Prostate gland (tissue), 2 donors: Measurements from ENCODE around the gene ALG12. TPM values are rescaled to one million over a fixed set of nuclear protein-coding genes. Genes with fewer than 3 reads are reported as not detected.
A peak's percentile ranks its signal among the peaks of the same experiment; 100 is the strongest.

Source experiments
- DNase-seq: peaks from one replicate; pipeline ENCODE4 v3.0.0-alpha.2; 2019; ENCODE audit warnings: low spot score
- H3K27ac ChIP-seq, 2 donors: fragments of 200-600 bp; sonication (generic); 2 replicates each; pipeline ENCODE4 v1.5.1; 2017 to 2019
- H3K27me3 ChIP-seq: fragments of 200-600 bp; sonication (generic); replicated peaks from 2 replicates; pipeline ENCODE4 v1.5.1; 2019; ENCODE audit not compliant: insufficient read depth
- H3K36me3 ChIP-seq, 2 donors: fragments of 200-600 bp; sonication (generic); 1 replicate in 1 of 2; 2 replicates in 1 of 2; pipeline versions ENCODE4 v1.5.1 to v1.8.1; 2017 to 2019
- H3K4me1 ChIP-seq: fragments of 200-600 bp; sonication (generic); replicated peaks from 2 replicates; pipeline ENCODE4 v1.5.1; 2019
- H3K4me3 ChIP-seq, 2 donors: fragments of 200-600 bp; sonication (generic); 2 replicates each; pipeline ENCODE4 v1.5.1; 2017 to 2019
- H3K9me3 ChIP-seq: fragments of 200-600 bp; sonication (generic); 2 replicates; pipeline ENCODE4 v1.5.1; 2017
- CTCF ChIP-seq, 4 experiments: fragments of 200-600 bp in 2 of 4; fragments of 450-650 bp in 2 of 4; sonication (generic) in 2 of 4; IDR thresholded peaks; 1 replicate in 3 of 4; 2 replicates in 1 of 4; pipeline ENCODE4 v1.5.1; 2016 to 2019; ENCODE audit warnings: antibody characterized with exemption in 4 of 4, mild to moderate bottlenecking in 2 of 4, moderate library complexity in 2 of 4
- POLR2A ChIP-seq: fragments of 450-650 bp; IDR thresholded peaks from one replicate; pipeline ENCODE4 v1.6.1; 2016; ENCODE audit warnings: antibody characterized with exemption, mild to moderate bottlenecking
- POLR2AphosphoS5 ChIP-seq: sonication (generic); formaldehyde crosslinking; IDR thresholded peaks from one replicate; pipeline ENCODE4 v1.6.1; 2017; ENCODE audit warnings: antibody characterized with exemption
- WGBS: methylation state at CpG from one replicate; pipeline ENCODE4 v1.1.5; 2018; 5-methylcytosine and 5-hydroxymethylcytosine counted together
- intact Hi-C: fragments of 100-400 bp; cut with DNase I; formaldehyde crosslinking; loops from one replicate; pipeline ENCODE4 v1.14.2; 2022
- total RNA-seq, 2 donors: library from RNA; depleted of rRNA; stranded (reverse); fragments of >200 nt; gene quantifications; one replicate each; pipeline ENCODE4 v1.1.0, GENCODE V29; 2016

The ALG12 gene
- total RNA-seq, 2 donors from 2014 or later = 26.1 to 33.6 TPM

GRCh38 chr22:49954354-49954753, 36.1 kb upstream of the ALG12 start:
- no peak for DNase-seq
- peak overlapping the region; percentile 95 to 96 for H3K27ac ChIP-seq
- H3K4me1 ChIP-seq = peaks cover 56% of the 10 kb centered on the region
- H3K4me3 ChIP-seq = no peak overlapping the region
- no peaks in the 10 kb centered on the region for H3K9me3 ChIP-seq
- WGBS = 83% methylated on average over 5 of the region's 8 CpGs
- no peaks in the 10 kb centered on the region for H3K36me3 ChIP-seq
- no peaks in the 10 kb centered on the region for H3K27me3 ChIP-seq
- TF ChIP-seq POLR2A (peak; percentile 43), CTCF (IDR thresholded peaks at IDR 0.05) (no peak), POLR2AphosphoS5 (peak; percentile 57)
- intact Hi-C loops = no loop called here

GRCh38 chr22:49953680-49954344, 35.6 kb upstream of the ALG12 start:
- Histone ChIP-seq H3K27me3 (no peaks in the 10 kb centered on the region), H3K36me3 (no peaks in the 10 kb centered on the region), H3K4me3 (no peak overlapping the region), H3K27ac (peak overlapping the region; percentile 95 to 96), H3K9me3 (no peaks in the 10 kb centered on the region), H3K4me1 (peaks cover 55% of the 10 kb centered on the region)
- DNase-seq = no peak
- WGBS = 73% methylated on average over 17 of the region's 18 CpGs
- intact Hi-C loops = no loop called here
- TF ChIP-seq POLR2AphosphoS5 (no peak), POLR2A (no peak), CTCF (IDR thresholded peaks at IDR 0.05) (no peak)

GRCh38 chr22:49953027-49953679, 34.9 kb upstream of the ALG12 start:
- Histone ChIP-seq H3K27ac (peak overlapping the region; percentile 95 to 96), H3K9me3 (no peaks in the 10 kb centered on the region), H3K36me3 (no peaks in the 10 kb centered on the region), H3K4me1 (peaks cover 55% of the 10 kb centered on the region), H3K4me3 (no peak overlapping the region), H3K27me3 (no peaks in the 10 kb centered on the region)
- TF ChIP-seq CTCF (IDR thresholded peaks at IDR 0.05) (no peak), POLR2A (no peak), POLR2AphosphoS5 (peak; percentile 7)
- intact Hi-C loops = no loop called here
- DNase-seq = no peak
- WGBS = 76% methylated on average over 20 of the region's 20 CpGs

- Histone ChIP-seq H3K4me3 (no peak overlapping the region), H3K9me3 (no peaks in the 10 kb centered on the region), H3K27ac (peak overlapping the region; percentile 95 to 96), H3K4me1 (peaks cover 64% of the 10 kb centered on the region), H3K36me3 (no peaks in the 10 kb centered on the region), H3K27me3 (no peaks in the 10 kb centered on the region)
- WGBS = 66% methylated on average over 24 of the region's 24 CpGs
- DNase-seq = no peak
- TF ChIP-seq CTCF (IDR thresholded peaks at IDR 0.05) (peak in 1 of 4 experiments; percentile 11), POLR2AphosphoS5 (no peak), POLR2A (no peak)
- intact Hi-C loops = no loop called here
Measured at GRCh38 chr22:49951986-49952896, 34.0 kb upstream of the ALG12 start.
